NCI-H2227 treated with DMSO at 0.1 percent for 48 hours (cell line): ENCODE results near the gene NDUFA8.

ENCODE experiments used
- DNase-seq: peaks from one replicate; lab custom pipeline; 2025; lab: John Stamatoyannopoulos, UW

The NDUFA8 gene

GRCh38 chr9:122184551-122184950, 25.0 kb upstream of the NDUFA8 start:
- DNase-seq, result no peak

GRCh38 chr9:122183501-122183900, 23.9 kb upstream of the NDUFA8 start:
- DNase-seq, result no peak

DNA sequence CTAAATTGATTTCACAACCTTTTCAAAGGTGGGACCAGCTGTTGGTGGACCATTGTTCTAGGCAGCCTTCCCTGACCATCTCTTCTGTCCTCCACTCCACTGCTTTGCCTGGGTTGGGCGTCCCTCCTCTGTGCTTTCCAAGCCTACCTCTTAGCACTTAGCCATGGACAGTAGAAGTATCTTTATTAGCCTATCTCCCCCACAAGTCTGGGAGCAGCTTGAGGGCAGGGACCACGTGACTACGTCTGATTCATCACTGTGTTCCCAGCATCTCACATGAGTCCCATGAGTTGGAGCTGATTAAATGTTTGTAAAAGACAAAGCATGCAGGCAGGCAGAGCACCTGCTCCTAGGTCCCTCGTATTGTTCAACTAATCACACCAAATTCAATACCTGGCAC, 21.1 kb upstream of the NDUFA8 start:
- no peak for DNase-seq

- DNase-seq, result no peak
These were observed 20.1 kb upstream of the NDUFA8 start for GRCh38 chr9:122179690-122180074.

- no peak for DNase-seq
These were observed 19.6 kb upstream of the NDUFA8 start for GRCh38 chr9:122179054-122179689.

DNA sequence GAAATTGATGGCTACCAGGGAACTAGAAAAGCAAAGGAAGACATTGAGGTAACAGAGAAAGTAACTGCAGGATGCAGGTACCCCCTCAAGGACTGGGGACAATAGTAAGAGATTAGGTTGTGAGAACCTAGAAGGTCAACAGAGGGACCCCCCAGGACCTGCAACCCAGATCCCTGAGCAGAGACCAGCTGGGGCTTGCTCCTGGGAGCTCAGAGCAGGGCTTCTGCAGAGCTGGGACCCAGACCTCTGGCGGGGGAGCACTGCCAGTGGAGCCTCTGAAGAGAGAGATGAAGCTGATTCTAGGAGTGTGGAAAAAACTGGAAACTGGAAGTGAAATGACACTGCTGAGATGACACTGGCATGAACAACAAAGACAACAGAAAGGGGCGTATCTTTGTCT, 17.3 kb upstream of the NDUFA8 start:
- DNase-seq, result no peak

DNA sequence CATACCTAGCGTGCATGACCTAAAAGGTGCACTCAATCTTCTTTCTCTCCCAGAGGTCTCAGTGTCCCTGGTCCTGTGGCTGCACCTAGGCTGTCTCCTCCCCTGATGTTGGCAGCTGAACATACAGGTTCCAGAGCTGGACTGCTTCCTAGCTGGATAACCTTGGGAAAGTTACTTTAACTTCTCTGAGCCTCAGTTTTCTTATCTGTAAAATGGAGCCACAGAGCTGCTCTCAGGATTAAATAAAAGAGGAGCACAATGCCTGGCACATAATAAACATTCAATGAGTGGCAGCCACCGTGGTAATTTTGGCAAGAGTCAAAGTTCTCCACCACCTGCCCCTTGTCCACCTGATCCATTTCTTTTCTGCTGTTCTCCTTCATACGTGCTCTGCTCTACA, 14.1 kb upstream of the NDUFA8 start:
- DNase-seq, result no peak

- DNase-seq, result no peak
These were observed 12.6 kb upstream of the NDUFA8 start for GRCh38 chr9:122172131-122172530.

DNA sequence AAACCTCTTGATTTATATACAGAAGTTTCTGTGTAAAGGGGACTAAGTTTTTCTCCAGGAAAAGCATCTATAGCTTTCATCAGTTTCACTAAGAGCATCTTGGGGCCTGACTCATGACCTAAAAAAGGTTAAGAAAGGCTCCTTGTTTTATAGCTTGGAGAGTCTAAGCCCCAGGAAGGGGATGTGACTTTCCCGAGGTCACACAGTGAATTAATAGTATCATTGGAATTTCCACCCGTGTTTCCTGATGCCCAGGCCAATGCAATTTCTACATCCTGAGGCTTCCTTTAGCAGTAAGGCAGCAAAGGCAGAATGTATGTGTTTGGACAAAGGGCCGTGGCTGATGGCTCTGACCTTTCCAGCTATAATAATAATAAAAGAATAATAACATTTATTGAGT, 8.8 kb upstream of the NDUFA8 start:
- DNase-seq, result no peak

- no peak for DNase-seq
These were observed 4.7 kb upstream of the NDUFA8 start for GRCh38 chr9:122164286-122164685.

DNA sequence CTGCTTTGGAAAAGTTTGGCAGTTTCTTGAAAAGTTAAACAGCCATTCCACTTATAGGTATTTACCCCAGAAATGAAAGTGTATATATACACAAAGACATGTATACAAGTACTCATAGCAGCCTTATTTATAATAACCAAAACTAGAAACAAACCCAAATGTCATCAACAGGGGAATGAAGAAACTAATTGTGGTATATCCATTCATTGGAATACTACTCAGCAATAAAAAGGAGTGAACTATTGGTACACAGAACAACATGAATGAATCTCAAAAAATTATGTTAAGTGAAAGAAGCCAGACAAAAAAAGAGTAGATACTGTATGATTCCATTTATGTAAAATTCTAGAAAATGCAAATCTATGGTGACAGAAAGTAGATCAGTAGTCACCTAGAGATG, 2.8 kb upstream of the NDUFA8 start:
- no peak for DNase-seq

GRCh38 chr9:122159925-122160246, 307 bp upstream of the NDUFA8 start:
- no peak for DNase-seq

DNA sequence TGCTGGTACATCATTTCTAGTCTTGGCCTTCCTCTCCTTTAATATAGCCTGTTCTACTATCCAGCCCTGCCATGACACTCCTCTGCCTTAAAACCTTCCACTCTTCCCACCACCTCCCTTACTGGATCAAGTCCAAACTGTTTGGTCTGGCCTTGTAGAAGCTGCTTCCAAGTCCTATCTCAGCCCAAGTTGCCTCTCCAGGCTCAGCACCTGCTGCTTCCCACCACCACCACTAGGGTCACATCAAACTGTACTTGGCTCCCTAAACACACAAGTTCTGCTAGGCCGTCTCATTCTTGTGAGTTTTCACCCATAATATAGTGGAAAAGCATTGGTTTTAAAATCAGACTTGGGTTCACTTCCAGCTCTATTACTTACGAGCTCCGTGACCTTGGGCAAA, 1.4 kb downstream of the NDUFA8 start:
- DNase-seq, result peak; percentile 7

- no peak for DNase-seq
These were observed 3.8 kb downstream of the NDUFA8 start for GRCh38 chr9:122155796-122156195.

GRCh38 chr9:122151267-122151828, 8.2 kb downstream of the NDUFA8 start:
- DNase-seq, result no peak

- no peak for DNase-seq
These were observed 14.1 kb downstream of the NDUFA8 start for GRCh38 chr9:122145592-122145863.

DNA sequence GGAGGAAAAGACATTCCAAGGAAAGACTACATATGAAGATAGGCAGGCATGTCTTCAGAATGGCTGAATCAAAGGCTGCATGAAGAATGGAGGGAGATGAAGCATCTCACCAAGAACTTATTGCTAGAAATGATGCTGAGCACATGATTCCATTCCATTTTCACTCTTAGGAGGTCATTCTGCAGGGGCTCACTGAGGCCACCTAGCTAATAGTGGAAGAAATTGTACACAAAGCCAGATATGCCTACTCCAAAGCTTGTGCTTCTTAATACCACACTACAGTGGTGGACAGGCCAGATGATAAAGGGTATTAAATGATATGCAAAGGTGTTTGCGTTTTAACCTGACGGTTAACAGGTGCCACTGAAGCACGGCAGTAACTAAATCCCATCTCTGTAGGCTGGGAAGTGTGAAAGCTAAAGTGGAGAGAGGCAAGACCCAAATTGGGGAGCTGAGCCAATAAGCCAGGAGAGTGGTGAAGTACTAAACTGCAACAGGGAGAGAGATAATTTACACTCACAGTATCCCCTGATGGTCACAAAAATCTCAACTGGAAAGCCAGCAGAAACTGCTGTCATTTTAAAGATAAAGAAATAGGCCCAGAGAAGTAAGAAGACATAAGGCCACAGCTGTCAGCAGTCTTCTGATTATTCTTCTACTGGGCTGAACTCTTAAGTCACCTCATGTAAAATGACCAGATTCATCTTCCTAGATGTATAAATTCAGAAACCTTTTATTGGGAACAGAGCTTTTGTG, 14.6 kb downstream of the NDUFA8 start:
- DNase-seq, result no peak

GRCh38 chr9:122143876-122144405, 15.6 kb downstream of the NDUFA8 start:
- DNase-seq, result no peak

DNA sequence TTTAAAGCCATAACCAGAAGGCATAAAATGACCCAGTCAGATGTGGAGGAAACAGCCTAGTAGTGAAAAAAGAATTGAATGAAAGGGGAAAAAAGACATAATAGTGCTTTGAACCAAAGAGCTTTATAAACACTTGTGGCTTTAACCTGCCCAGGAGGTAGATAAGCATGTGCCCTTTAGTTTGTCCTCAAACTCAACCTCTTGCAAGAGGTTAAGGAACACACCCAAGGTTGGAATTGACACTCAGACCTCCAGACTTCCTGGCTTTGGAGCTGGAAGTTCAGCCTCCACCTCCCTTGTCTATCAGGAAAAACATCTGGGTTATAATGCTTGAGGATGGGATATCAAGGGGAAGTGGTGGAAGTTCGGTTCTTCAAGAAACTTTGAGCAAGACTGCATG, 16.3 kb downstream of the NDUFA8 start:
- DNase-seq, result no peak

GRCh38 chr9:122141671-122142070, 17.9 kb downstream of the NDUFA8 start:
- no peak for DNase-seq

GRCh38 chr9:122140368-122141193, 19.0 kb downstream of the NDUFA8 start:
- DNase-seq, result no peak

GRCh38 chr9:122138560-122139268, 20.9 kb downstream of the NDUFA8 start:
- DNase-seq, result no peak
